Cerebellar cortex (tissue), 1 donor: ENCODE measurements around the gene C6orf132.
"Not testable (repeated sequence)": the region's sequence is repeated elsewhere in the genome, so short reads cannot be mapped to it uniquely, and the experiment has no call there.

ENCODE experiments used
- DNase-seq: peaks from one replicate; pipeline ENCODE4 v3.0.0-alpha.2; 2015; ENCODE audit warnings: low spot score

Gene C6orf132, protein sequence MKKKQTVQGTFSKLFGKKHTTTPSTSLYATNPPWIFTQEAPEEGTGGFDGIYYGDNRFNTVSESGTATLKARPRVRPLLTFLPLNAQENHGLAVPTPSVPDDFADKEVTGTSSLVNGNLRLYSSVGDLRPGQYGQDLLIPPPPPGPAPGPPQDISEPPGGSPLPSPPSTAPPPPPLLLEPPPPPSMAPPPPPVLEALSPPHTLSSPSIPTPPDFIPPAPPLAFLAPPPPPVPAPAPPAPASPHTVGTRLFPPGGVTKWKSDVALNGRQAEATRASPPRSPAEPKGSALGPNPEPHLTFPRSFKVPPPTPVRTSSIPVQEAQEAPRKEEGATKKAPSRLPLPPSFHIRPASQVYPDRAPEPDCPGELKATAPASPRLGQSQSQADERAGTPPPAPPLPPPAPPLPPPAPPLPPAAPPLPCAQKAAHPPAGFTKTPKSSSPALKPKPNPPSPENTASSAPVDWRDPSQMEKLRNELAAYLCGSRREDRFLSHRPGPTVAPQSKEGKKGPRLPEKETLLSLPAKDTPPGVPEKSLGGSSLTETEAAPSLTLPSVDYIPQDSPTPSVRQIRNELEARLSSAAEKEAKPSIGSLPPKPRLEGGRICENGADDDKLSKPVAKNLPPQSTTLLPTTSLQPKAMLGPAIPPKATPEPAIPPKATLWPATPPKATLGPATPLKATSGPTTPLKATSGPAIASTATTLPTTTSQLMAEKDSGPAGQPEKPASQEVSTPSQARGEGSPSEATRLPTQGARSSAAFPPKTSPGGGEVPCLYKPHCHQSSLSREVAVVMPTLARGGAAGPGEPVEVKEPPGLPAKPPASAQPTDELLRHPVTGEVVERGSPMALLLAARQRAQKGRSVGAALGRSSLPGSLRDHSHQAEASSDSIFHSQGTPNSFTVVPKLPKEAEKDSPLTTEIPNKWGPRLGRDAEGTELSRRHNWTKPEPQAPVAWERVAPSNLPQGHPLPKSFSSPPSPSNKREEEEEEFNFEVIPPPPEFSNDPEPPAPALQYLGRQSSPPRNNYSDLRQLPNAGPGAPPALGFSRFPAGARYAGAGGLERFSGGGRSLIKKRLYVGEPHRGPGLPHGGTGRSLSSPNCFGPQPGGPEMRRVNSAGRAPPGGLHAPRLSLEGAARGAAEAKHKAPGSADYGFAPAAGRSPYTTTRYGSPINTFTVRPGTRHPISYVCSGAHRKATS

DNA sequence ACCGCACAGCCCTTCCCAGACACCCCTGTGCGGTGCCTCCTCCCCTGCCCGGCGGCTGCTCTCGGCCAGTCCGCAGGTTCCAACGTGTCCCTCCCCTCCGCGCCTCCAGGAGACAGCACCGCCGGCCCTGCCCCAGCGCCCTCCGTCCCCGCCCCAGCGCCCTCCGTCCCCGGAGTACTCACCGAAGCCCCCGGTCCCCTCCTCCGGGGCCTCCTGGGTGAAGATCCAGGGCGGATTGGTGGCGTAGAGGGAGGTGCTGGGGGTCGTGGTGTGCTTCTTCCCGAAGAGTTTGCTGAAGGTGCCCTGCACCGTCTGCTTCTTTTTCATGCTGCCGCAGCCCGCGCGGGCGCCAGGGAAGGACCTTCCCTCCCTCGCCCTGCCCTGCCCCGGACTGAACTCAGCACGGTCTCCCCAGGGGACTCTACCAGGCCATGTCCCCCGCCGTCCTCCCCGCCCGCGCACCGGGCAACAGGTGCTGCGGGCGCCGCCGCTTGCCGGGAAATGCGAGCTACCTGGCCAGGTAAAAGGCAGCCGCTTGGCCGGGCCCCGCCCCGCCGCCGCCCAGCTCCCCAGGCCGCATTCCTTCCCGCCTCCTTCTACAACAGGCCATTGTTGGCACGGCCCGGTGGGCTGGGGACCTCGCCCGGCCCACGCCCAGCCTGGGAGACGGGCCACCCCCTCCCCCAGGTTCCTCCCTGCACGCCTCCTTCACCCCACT lies at the start of gene C6orf132:
C6orf132 (minus strand) TSS at position 503 of the 718 bp plus-strand sequence; CDS start at position 327, 176 bp downstream.
- no peak for DNase-seq

DNA sequence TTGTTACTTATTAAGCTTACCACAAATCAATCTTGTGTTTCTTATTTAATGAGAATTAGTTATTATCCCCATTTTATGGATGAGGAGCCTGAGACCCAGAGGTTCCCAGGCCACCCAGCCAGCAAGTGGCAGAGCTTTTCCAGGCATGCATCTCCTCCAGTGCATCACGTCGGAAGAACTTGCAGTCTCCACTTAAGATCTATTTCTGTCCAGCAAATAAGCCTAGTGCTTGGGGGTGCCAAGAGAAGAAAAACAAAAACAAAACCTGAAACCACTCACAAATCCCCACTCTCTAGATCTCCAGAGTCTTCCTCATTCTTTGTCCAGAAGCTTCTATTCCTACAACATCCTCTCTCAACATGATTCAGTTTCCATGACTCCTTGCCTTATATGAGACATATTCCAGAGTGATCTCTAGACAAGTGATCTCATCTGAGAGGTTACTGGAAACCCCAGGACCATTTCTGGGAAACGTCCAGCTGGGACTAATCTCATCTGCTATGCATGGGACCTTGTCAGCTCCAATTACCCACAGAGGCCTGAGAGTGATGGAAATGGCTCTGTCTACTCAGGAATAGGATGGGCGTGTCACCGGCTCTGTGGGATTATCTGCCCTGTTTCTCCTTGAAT lies 48.2 kb upstream of the C6orf132 start:
- no peak for DNase-seq

DNA sequence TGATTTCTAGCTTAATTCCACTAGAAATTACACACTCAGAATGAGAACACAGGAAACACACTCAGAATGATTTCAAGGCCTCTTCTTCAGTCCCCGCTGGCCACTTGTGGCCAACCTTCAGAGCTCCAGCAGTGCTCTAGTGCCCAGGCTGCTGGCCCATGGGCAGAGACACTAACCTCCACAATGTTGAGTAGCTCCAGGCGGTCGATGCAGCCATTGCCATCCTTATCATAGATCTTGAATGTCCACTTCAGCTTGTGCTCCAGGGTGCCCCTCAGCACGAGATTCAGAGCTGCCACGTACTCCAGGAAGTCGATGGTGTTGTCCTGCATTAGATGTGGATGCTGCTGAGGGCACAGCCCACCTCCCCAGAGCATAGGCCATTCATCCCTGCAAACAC lies 46.0 kb upstream of the C6orf132 start:
- no peak for DNase-seq

DNA sequence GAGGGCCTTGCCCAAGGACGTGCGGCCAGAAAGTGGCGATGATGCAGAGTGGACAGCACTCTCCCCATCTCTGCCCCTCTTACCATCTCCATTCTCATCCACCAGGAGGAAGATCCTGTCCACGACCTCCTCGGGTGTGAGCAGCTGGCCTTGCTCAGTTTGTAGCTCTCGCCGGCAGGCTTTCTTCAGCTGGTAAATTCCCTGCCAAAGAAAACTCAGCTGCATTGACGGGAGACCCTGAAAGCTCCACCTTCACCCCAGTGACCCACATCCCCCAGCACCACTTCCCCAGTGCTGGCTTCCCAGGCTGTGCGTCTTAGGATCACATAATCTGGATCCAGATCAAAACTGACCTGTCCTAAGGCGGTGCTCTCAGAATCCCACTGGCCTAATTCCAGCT lies 43.2 kb upstream of the C6orf132 start:
- no peak for DNase-seq

DNA sequence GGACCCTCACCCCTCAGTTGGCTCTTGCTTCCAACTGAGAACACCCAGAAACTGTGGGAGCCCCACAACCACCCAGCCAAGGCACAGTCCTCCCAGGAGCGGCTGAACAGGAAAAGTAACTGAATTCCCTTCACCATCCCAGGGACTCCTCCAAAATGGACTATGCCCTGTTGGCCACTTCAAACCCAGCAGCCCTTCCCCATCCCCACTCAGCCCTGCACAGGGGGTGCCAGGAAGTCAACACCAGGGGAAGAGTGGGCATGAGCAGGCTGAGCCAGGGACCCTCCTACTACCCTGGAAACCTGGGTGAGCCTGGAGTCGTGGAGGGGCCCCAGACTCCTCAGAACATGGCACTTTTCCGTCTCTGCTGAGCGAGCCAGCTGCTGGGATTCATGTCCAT lies 42.1 kb upstream of the C6orf132 start:
- DNase-seq: no peak

DNA sequence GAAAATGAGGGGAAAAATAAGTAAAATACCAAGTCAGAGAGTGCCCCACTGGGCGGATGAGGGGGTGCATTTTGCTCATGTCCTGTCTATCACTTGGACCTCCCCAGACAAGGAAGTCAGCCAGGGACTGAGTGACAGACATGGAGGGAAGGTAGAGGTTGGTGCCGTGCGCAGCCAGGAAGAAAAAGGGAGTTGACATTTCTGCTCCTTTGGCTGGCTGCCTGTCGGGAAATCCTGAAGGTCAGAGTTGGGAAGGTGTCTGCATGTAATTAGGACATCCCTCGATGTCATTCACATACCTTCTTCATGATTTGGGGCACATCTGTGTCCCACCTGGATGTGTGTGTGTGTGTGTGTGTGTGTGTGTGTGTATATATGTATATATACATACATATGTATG lies 39.7 kb upstream of the C6orf132 start:
- no peak for DNase-seq

DNA sequence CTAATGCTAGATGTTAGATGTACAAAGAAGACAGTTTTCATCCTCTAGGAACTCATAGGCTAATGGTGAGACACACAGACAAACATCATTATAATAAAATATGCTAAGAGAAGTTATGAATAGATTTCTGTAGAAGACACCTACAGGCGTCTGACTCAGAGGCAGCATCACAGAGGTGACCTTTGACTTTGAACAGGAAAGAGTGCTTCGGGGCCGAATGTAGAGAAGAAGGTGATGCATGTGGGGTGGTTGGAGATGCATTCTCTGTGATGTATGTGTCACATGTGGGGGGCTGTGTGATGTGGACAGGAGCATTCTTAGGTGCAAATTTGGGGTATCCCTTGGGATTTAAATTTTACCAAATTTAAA lies 37.5 kb upstream of the C6orf132 start:
- no peak for DNase-seq

DNA sequence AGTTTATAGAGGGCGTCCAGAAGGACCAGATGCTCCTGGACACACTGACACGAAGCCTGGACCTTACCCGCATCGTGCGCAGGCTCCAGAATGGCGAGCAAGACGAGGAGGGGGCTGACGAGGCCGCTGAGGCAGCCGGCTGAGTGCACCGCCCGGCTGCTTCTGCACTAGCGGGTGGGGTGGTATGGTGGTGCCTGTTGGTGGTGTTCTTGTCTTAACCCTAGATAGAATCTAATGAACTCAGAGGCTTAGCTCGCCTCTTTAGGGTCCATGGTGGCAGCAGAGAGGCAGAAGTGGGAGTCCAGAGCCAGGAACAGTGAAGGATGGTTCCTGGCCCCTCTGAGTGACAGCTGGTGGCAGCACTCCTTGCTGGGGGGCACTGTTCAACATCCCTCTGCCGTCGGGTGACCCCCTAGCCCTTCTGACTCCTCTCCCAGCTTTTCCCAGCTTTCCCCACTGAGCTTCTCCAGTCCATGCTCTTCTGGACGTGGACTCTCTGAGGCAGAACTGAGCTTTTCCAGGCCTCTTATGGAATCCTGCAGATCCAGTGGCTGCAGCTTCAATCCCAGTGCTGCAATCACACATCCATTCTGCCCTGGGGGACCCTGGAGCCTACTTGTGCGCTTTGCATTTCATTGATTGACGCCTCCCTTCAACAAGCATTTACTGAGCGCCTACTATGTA lies 37.0 kb upstream of the C6orf132 start:
- DNase-seq: no peak

DNA sequence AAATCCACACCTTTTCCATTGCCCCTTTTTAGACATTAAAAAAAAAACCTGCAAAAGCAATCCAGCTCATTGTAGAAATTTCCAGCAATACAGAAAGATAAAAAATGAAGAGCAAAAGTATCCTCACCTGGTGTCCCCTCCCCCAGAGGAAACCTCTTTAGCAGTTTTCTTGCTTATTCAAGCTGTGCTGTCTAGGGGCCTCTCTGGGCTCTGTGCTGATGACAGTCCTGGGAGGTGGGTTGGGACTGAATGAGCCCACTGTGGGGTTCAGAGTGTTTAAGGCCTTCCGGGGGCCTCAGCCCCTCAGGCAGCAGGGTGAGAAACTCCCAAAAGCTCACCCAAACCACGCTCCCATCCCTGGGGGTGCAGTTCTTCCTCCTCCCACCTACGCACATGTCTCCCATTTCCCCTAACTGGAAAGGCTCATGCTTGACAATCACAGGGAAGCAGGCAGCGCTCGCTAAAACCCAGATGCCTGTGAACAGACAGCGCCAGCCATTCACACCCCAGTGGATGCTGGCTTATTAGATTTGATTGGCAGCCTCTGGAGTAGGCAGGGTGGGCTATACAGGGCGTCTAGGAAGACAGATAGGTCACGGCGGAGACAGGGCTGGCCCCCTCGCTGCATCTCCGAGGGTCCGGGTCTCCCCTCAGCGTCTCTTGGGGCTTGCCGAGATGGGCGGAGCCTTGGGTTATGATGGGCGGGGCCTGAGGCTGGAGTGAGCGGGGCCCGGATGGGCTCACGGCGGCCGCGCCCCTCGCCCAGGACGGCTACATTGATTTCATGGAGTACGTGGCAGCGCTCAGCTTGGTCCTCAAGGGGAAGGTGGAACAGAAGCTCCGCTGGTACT lies 35.3 kb upstream of the C6orf132 start:
- no peak for DNase-seq

DNA sequence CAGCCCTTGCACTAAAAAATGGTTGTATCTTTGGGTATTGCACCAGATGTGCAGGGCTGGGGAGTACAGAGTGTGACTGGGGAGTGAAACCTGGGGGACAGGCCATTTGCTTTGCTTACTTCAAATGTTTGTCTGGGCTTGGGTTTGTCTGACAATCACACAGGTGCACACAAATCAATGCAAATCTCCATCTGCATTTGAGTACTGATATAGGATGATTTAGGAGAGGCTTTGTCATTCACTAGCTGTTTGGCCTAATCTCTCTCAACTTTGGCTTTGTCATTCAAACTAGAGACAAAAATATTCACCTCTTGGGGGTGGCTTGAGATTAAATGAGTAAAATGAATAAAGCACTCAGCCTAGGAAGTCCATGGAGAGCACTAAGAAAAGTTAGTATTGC lies 34.6 kb upstream of the C6orf132 start:
- no peak for DNase-seq

DNA sequence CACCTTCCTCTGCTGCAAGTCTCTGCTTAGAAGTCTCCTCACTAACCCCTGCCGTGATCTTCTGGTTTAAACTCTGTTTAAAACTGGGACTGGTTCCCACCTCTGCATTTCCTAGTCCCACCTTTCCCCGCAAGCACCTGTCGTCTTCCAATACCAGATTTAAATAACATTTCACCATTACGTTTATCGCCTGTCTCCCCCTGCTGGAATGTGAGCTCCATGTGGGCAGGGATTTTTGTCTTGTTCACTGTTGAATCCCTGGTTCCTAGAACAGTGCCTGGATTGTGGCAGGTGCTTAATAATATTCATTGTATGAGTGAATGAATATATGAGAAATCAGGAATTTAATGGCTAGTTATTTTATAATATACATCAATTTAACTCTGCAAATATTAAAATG lies 33.4 kb upstream of the C6orf132 start:
- DNase-seq: no peak

DNA sequence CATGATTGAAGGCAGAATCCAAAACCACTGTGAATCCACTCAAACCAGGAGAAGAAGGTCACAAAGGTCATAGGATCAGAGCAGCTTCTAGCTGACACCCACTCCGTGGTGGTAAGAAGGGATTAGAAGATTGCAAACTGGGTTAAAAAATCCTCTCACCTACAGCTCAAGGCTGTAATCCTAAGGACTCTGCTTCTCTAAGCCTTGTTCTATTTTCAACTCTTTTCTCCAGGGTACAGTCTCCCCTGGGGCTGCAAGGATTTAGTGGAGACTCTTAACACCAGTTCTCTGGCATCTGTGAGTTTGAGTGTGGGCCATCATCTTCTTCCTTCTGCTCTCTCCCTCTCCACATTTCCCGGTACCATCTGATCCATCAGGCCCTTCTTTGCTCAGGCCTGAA lies 30.7 kb upstream of the C6orf132 start, which contains the start of gene GUCA1A:
GUCA1A (plus strand) TSS at position 264 of the 400 bp plus-strand sequence. CDS start 250 bp downstream, outside the sequence.
- no peak for DNase-seq

DNA sequence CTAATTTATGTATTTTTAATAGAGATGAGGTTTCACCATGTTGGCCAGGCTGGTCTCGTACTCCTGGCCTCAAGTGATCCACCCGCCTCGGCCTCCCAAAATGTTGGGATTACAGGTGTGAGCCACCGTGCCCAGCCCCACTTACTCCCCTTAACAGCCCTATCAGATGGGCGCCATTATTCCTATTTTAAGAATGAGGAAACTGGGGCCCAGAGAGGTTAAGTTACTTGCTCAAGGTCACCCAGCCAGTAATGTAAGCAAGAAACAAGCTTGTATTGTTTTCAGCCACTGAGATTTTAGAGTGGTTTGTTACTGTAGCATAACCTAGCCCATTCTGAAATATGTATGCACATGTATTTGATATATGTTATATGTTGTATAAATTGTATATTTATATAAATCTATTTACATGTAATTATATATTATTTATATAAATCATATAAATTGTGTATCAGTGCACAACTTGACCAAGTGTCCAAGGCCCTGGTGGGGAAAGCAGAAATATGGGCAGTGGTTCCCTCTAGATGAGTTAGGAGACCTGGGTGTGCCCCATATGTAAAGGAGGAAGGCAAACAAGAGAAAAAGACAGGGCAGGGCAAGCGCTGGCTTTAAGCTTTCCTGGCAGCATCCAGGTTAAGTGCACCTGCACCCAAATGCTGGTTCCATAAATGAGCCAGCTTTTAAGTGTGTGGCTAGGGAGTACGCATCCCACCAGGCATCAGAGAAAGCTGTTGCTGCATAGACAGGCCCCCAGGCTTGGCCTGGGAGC lies 29.6 kb upstream of the C6orf132 start:
- DNase-seq: no peak

DNA sequence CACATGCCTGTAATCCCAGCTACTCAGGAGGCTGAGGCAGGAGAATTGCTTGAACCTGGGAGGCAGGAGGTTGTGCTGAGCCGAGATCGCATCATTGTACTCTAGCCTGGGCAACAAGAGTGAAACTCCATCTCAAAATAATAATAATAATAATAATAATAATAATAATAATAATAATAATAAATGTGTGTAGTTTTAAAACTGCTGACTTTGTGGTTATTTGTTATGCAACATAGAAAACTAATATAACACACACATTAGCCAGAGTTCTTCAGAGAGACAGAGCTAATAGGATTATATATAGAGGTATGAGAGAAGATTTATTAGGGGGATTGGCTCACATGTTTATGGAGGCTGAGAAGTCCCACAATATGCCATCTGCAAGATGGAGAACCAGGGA lies 27.4 kb upstream of the C6orf132 start:
- not testable (repeated sequence) for DNase-seq

DNA sequence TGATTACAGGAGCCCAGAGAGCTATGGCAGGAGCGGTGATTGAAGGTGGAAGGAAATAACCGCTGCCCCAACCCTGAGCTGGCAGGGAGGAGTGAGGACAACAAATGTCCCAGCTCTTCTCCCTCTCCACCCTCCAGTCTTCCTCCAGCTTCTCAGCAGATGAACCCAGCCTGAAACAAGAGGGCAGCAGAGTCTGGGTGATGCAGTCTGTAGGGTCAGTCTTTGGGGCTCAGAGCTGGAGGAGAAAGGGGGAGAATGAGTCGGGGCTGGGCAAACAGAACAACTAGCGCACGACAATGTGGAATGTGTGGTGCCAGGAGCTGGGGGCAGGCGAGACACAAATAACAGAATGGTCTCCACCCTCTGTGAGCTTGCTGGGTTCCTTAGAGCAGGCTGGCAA lies 26.2 kb upstream of the C6orf132 start:
- no peak for DNase-seq

DNA sequence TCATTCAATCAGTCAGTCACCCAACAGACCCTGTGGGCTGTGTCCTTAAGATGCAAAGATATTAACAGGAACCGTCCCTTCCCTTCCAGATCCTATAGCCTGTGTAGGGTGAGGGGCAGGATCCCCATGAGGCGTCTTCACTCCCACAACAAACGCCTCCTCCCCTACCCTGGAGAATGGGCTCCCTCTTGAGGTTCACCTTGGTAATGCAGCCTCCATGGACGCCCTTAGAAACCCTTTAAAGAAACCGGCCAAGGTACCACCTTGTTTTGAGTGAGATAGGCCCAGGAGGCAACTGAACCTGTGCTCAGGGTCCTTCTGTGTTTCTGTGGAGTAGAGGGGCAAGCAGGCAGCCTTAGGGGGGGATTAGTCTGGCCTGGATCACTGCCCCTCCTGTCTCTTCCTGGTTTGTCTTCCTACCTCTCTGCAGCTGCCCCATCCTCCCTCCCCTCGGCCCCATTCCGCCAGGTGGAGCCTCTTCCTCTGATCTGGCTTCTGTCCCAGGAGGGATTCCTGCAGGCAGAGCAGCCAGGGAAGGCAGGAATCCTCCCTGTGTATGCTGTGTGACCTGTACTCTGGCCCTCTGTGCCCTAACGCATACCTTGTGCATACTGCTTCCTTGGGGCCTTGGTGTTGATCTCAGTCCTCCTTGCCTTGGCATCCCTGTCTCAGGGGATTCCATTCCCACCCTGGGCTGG lies 24.2 kb upstream of the C6orf132 start:
- DNase-seq: peak; percentile 77

DNA sequence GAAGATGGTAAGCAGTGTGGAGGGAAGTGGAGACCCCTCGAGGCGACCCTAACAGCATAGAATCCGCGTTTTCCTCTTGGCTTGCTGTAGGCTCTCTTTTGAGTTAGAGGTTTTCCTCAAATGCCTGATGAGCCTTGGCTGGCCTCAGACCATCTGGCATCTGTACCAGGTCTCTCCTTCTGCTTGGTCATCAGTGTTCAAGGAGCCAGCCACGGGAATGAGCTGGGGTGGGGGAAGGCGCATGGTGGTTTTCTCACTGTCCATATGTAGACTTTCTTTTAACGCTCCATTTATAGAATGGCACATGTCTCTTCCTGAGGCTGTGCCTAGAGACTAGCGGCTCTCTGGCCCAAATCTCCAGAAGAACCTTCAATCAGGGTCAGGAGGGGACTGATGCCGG lies 22.6 kb upstream of the C6orf132 start:
- peak; percentile 70 for DNase-seq

DNA sequence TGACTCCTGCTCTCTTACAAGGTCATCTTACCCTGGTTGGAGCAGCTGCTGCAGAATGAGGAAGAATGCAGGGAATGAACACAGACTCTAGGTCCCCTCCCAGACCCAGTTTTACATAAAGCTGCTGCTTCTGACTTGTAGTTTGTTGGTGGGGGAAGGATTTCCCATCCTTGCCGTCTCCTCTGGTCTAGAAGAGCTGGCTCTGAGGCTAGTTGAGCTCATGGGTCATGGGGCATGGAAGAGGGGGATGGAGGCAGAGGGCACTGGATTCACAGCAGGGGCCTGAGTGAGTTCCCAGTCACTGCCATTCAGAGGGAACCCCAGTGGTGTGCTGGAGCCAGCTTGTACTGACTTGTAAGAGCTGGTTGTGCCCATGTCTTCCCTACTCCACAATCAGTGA lies 21.6 kb upstream of the C6orf132 start:
- no peak for DNase-seq
